SK-N-SH treated with all-trans-retinoic acid at 6 μM for 48 hours (cell line): Measurements from ENCODE around the gene TSPAN9.

Source experiments
- ATAC-seq: fragments of 200-7000 bp; cut with Tn5 transposase; 3 replicates; pipeline ENCODE4 v1.9.1; 2020; ENCODE audit warnings: mild to moderate bottlenecking, moderate library complexity
- ARNTL ChIP-seq: fragments of 450-650 bp; formaldehyde crosslinking; IDR thresholded peaks from 2 replicates; pipeline ENCODE4 v1.5.0; 2020; ENCODE audit warnings: low read depth, mild to moderate bottlenecking, moderate library complexity, borderline replicate concordance
- CSDC2 ChIP-seq: fragments of 250-450 bp; sonication (Bioruptor Pico); IDR thresholded peaks from 2 replicates; pipeline ENCODE4 v1.5.0; 2020; ENCODE audit warnings: mild to moderate bottlenecking, moderate library complexity
- ESRRG ChIP-seq: fragments of 250-450 bp; sonication (Bioruptor Pico); IDR thresholded peaks from 2 replicates; pipeline ENCODE4 v1.6.1; 2021; ENCODE audit warnings: mild to moderate bottlenecking
- GLIS3 ChIP-seq: fragments of 250-450 bp; sonication (Bioruptor Pico); IDR thresholded peaks from 2 replicates; pipeline ENCODE4 v1.5.0; 2020; ENCODE audit warnings: mild to moderate bottlenecking, moderate library complexity
- ISL1 ChIP-seq: fragments of 250-450 bp; sonication (Bioruptor Pico); IDR thresholded peaks from 2 replicates; pipeline ENCODE4 v2.1.2; 2022; ENCODE audit warnings: mild to moderate bottlenecking, moderate library complexity
- OSR1 ChIP-seq: fragments of 250-450 bp; sonication (Bioruptor Pico); IDR thresholded peaks from 2 replicates; pipeline ENCODE4 v1.8.0; 2022; ENCODE audit warnings: moderate library complexity, mild to moderate bottlenecking, inconsistent platforms
- PPARA ChIP-seq: fragments of 250-450 bp; sonication (Bioruptor Pico); IDR thresholded peaks from 2 replicates; pipeline ENCODE4 v1.5.0; 2020; ENCODE audit warnings: mild to moderate bottlenecking, borderline replicate concordance
- RARB ChIP-seq: fragments of 250-450 bp; sonication (Bioruptor Pico); IDR thresholded peaks from 2 replicates; pipeline ENCODE4 v1.8.0; 2021; ENCODE audit warnings: mild to moderate bottlenecking, moderate library complexity
- SNAI2 ChIP-seq: fragments of 250-450 bp; sonication (Bioruptor Pico); IDR thresholded peaks from 2 replicates; pipeline ENCODE4 v1.5.0; 2020; ENCODE audit warnings: mild to moderate bottlenecking, moderate library complexity
- TCF4 ChIP-seq: fragments of 250-450 bp; sonication (Bioruptor Pico); IDR thresholded peaks from 2 replicates; pipeline ENCODE4 v1.8.0; 2021; ENCODE audit warnings: mild to moderate bottlenecking, moderate library complexity, borderline replicate concordance
- TOX ChIP-seq: fragments of 250-450 bp; sonication (Bioruptor Pico); IDR thresholded peaks from 2 replicates; pipeline ENCODE4 v1.8.0; 2021; ENCODE audit warnings: mild to moderate bottlenecking, moderate library complexity, borderline replicate concordance
- ZC3H10 ChIP-seq: fragments of 250-450 bp; sonication (Bioruptor Pico); IDR thresholded peaks from 2 replicates; pipeline ENCODE4 v1.5.1; 2021; ENCODE audit warnings: mild to moderate bottlenecking, moderate library complexity
- ZFP3 ChIP-seq: fragments of 250-450 bp; sonication (Bioruptor Pico); IDR thresholded peaks from 2 replicates; pipeline ENCODE4 v1.5.0; 2020; ENCODE audit warnings: mild to moderate bottlenecking, moderate library complexity
- ZFP30 ChIP-seq: fragments of 450-650 bp; formaldehyde crosslinking; IDR thresholded peaks from 2 replicates; pipeline ENCODE4 v1.5.0; 2022; ENCODE audit warnings: mild to moderate bottlenecking, moderate library complexity
- ZNF565 ChIP-seq: fragments of 450-650 bp; formaldehyde crosslinking; conservative IDR thresholded peaks from 2 replicates; pipeline ENCODE4 v1.5.0; 2020; ENCODE audit warnings: low read depth, mild to moderate bottlenecking, moderate library complexity
- ZNF70 ChIP-seq: fragments of 450-650 bp; formaldehyde crosslinking; IDR thresholded peaks from 2 replicates; pipeline ENCODE4 v1.5.0; 2020; ENCODE audit warnings: mild to moderate bottlenecking, moderate library complexity
- ZNF8 ChIP-seq: fragments of 450-650 bp; formaldehyde crosslinking; IDR thresholded peaks from 2 replicates; pipeline ENCODE4 v1.5.0; 2020; ENCODE audit warnings: mild to moderate bottlenecking, moderate library complexity
- TF ChIP-seq, protein P1 (sequence below): fragments of 250-450 bp; sonication (Bioruptor Pico); IDR thresholded peaks from 2 replicates; pipeline ENCODE4 v1.5.1; 2021; ENCODE audit warnings: mild to moderate bottlenecking, moderate library complexity
- TF ChIP-seq, protein P2 (sequence below): fragments of 250-450 bp; sonication (Bioruptor Pico); IDR thresholded peaks from 2 replicates; pipeline ENCODE4 v1.5.0; 2020; ENCODE audit warnings: mild to moderate bottlenecking, moderate library complexity
- TF ChIP-seq, protein P3 (sequence below): fragments of 250-450 bp; sonication (Bioruptor Pico); IDR thresholded peaks from 2 replicates; pipeline ENCODE4 v1.5.1; 2020; ENCODE audit warnings: low read depth, mild to moderate bottlenecking, moderate library complexity
- TF ChIP-seq, protein P4 (sequence below): fragments of 250-450 bp; sonication (Bioruptor Pico); IDR thresholded peaks from 2 replicates; pipeline ENCODE4 v1.8.0; 2020; ENCODE audit warnings: mild to moderate bottlenecking, moderate library complexity, borderline replicate concordance
- TF ChIP-seq, protein P5 (sequence below): fragments of 250-450 bp; sonication (Bioruptor Pico); IDR thresholded peaks from 2 replicates; pipeline ENCODE4 v1.8.0; 2021; ENCODE audit warnings: low read depth, mild to moderate bottlenecking, moderate library complexity, borderline replicate concordance

Gene TSPAN9

DNA sequence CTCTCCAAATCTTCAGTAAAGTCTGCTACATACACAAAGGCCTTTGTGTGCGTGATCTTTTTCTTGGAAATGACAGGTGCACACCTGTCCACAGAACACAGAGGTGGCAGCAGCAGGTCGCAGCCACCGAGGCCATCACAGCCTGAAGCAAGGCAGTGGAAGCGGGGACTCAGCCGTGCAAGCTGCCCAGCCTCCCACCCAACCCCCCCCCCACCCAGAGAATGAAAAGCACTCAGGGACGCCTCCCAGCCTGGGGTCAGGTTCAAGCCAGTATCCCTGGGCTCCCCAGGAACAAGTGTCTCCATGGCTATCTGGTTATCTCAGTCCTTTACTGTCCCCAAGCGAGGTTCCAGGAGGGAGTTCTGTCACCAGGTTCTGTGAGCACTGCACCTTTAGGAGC, 31.2 kb upstream of the TSPAN9 start:
- TF ChIP-seq, protein P1, sequence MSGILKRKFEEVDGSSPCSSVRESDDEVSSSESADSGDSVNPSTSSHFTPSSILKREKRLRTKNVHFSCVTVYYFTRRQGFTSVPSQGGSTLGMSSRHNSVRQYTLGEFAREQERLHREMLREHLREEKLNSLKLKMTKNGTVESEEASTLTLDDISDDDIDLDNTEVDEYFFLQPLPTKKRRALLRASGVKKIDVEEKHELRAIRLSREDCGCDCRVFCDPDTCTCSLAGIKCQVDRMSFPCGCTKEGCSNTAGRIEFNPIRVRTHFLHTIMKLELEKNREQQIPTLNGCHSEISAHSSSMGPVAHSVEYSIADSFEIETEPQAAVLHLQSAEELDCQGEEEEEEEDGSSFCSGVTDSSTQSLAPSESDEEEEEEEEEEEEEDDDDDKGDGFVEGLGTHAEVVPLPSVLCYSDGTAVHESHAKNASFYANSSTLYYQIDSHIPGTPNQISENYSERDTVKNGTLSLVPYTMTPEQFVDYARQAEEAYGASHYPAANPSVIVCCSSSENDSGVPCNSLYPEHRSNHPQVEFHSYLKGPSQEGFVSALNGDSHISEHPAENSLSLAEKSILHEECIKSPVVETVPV: no peak
- no peak for TF ChIP-seq OSR1 (CRISPR knock-in tag)
- no peak for TF ChIP-seq TCF4
- no peak for TF ChIP-seq ZFP3 (CRISPR knock-in tag)
- TF ChIP-seq ZNF565: no peak
- no peak for TF ChIP-seq CSDC2 (CRISPR knock-in tag)
- no peak for TF ChIP-seq ZNF70 (CRISPR knock-in tag)
- no peak for TF ChIP-seq SNAI2
- TF ChIP-seq, protein P2, sequence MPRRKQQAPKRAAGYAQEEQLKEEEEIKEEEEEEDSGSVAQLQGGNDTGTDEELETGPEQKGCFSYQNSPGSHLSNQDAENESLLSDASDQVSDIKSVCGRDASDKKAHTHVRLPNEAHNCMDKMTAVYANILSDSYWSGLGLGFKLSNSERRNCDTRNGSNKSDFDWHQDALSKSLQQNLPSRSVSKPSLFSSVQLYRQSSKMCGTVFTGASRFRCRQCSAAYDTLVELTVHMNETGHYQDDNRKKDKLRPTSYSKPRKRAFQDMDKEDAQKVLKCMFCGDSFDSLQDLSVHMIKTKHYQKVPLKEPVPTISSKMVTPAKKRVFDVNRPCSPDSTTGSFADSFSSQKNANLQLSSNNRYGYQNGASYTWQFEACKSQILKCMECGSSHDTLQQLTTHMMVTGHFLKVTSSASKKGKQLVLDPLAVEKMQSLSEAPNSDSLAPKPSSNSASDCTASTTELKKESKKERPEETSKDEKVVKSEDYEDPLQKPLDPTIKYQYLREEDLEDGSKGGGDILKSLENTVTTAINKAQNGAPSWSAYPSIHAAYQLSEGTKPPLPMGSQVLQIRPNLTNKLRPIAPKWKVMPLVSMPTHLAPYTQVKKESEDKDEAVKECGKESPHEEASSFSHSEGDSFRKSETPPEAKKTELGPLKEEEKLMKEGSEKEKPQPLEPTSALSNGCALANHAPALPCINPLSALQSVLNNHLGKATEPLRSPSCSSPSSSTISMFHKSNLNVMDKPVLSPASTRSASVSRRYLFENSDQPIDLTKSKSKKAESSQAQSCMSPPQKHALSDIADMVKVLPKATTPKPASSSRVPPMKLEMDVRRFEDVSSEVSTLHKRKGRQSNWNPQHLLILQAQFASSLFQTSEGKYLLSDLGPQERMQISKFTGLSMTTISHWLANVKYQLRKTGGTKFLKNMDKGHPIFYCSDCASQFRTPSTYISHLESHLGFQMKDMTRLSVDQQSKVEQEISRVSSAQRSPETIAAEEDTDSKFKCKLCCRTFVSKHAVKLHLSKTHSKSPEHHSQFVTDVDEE (CRISPR knock-in tag): no peak
- no peak for TF ChIP-seq ZNF8 (CRISPR knock-in tag)
- no peak for TF ChIP-seq TOX (CRISPR knock-in tag)
- TF ChIP-seq ZFP30 (CRISPR knock-in tag): no peak
- TF ChIP-seq, protein P3, sequence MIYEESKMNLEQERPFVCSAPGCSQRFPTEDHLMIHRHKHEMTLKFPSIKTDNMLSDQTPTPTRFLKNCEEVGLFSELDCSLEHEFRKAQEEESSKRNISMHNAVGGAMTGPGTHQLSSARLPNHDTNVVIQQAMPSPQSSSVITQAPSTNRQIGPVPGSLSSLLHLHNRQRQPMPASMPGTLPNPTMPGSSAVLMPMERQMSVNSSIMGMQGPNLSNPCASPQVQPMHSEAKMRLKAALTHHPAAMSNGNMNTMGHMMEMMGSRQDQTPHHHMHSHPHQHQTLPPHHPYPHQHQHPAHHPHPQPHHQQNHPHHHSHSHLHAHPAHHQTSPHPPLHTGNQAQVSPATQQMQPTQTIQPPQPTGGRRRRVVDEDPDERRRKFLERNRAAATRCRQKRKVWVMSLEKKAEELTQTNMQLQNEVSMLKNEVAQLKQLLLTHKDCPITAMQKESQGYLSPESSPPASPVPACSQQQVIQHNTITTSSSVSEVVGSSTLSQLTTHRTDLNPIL: no peak
- TF ChIP-seq ESRRG: no peak
- TF ChIP-seq, protein P4, sequence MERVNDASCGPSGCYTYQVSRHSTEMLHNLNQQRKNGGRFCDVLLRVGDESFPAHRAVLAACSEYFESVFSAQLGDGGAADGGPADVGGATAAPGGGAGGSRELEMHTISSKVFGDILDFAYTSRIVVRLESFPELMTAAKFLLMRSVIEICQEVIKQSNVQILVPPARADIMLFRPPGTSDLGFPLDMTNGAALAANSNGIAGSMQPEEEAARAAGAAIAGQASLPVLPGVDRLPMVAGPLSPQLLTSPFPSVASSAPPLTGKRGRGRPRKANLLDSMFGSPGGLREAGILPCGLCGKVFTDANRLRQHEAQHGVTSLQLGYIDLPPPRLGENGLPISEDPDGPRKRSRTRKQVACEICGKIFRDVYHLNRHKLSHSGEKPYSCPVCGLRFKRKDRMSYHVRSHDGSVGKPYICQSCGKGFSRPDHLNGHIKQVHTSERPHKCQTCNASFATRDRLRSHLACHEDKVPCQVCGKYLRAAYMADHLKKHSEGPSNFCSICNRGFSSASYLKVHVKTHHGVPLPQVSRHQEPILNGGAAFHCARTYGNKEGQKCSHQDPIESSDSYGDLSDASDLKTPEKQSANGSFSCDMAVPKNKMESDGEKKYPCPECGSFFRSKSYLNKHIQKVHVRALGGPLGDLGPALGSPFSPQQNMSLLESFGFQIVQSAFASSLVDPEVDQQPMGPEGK (CRISPR knock-in tag): no peak
- TF ChIP-seq RARB: no peak
- ATAC-seq: no peak

DNA sequence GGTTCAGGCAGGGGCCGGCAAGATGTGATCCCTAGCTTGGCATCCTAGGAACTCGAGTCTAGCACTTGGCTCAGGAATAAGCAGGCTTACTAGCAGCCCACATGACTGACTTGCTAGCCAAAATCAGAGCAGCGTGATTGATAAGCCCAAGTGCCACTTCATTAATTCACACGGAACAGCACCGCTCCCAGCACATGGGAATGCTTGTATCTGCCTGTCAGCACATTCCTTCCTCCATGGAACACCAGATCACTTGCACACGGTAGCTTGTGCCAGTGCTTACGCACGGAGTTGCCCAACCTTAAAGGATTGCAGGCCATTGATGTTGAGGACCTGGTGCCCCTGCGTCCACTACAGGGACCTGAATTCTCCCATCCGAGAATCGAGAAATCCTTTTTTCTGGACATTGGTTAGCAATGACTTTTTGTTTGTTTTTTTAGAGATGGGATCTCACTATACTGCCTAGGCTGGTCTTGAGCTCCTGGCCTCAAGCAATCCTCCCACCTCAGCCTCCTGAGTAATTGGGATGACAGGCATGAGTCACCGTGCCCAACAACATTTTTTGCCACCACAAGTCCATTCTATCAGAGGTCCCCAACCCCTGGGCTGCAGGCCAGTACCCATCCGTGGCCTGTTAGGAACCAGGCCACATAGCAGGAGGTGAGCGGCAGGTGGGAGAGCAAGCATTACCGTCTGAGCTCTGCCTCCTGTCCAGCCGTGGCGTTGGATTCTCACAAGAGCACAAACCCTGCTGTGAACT, 30.6 kb upstream of the TSPAN9 start:
- TF ChIP-seq OSR1 (CRISPR knock-in tag) (no peak), CSDC2 (CRISPR knock-in tag) (no peak), ZFP3 (CRISPR knock-in tag) (no peak), ZNF565 (no peak), ISL1 (no peak), RARB (no peak), SNAI2 (no peak), ZFP30 (CRISPR knock-in tag) (no peak), ESRRG (no peak), ZNF8 (CRISPR knock-in tag) (no peak), ZC3H10 (CRISPR knock-in tag) (no peak), TOX (CRISPR knock-in tag) (no peak), ARNTL (no peak), ZNF70 (CRISPR knock-in tag) (no peak), PPARA (no peak), GLIS3 (CRISPR knock-in tag) (no peak)
- TF ChIP-seq, protein P1: no peak
- TF ChIP-seq, protein P3: no peak
- TF ChIP-seq, protein P5, sequence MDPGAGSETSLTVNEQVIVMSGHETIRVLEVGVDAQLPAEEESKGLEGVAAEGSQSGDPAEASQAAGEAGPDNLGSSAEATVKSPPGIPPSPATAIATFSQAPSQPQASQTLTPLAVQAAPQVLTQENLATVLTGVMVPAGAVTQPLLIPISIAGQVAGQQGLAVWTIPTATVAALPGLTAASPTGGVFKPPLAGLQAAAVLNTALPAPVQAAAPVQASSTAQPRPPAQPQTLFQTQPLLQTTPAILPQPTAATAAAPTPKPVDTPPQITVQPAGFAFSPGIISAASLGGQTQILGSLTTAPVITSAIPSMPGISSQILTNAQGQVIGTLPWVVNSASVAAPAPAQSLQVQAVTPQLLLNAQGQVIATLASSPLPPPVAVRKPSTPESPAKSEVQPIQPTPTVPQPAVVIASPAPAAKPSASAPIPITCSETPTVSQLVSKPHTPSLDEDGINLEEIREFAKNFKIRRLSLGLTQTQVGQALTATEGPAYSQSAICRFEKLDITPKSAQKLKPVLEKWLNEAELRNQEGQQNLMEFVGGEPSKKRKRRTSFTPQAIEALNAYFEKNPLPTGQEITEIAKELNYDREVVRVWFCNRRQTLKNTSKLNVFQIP (CRISPR knock-in tag): no peak
- TF ChIP-seq, protein P2 (CRISPR knock-in tag): no peak

More for the DNA sequence above, 30.6 kb upstream of the TSPAN9 start:
- peak; percentile 10; the same call in 2 of the 3 replicates for ATAC-seq
